Keratinocyte (primary cell): ENCODE data around the gene RECK.

ENCODE experiments used
- CTCF ChIP-seq, 3 experiments: IDR thresholded peaks in 1 of 3; conservative IDR thresholded peaks in 1 of 3; optimal IDR thresholded peaks in 1 of 3; 2 replicates in 2 of 3; 3 replicates in 1 of 3; pipeline versions ENCODE3 to v1.5.1; 2011; ENCODE audit warnings: low read length in 3 of 3, mild to moderate bottlenecking in 3 of 3, moderate library complexity in 2 of 3, control low read depth in 1 of 3, inconsistent platforms in 1 of 3; ENCODE audit not compliant: insufficient read depth in 2 of 3; ENCODE audit errors: extremely low read depth in 1 of 3
- EZH2 ChIP-seq: IDR thresholded peaks from one replicate; pipeline ENCODE4 v1.6.1; 2012; ENCODE audit warnings: inconsistent platforms, mild to moderate bottlenecking, low read length, moderate library complexity

DNA sequence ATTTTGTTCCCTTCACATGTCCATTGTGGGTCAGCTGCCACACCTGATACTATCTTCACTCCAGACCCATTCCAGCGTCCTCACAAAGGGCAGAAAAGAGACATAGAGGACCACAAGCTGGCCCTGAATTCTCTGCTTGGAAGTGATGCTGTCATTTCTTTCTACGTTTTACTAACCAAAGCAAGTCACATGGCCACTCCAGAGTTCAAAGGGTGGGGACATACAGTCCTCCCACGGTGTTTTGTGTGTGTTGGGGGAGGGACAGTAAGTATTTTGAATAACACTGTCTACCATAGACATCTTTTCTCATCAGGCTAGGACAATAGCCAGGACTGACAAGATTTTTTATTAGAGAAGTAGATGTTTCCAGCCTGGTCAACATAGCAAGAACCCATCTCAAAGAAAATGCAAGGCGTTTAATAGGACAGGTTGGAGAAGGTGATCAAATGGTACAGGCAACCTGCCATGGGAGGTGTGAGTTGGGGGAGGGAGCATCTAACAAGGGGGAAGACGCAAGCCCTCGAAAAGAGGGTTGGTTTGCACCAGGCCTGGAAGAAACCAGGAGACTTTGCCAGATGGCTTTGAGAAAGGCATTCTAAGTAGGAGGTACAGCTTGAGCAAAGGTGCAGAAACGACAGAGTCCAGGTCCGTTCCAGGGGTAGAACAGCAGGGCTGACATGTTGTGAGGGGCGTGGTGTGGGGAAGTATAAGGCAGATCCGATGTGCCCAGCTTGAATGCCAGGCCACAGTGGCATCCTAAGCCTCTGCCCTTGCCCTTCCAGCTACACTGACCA, 88.5 kb downstream of the RECK start:
- no peak for TF ChIP-seq EZH2
- no peak for TF ChIP-seq CTCF (optimal IDR thresholded peaks at IDR 0.05 in 1 of 3, IDR thresholded peaks at IDR 0.05 in 1 of 3, conservative IDR thresholded peaks at IDR 0.05 in 1 of 3; ENCODE audit: extremely low read depth in 1 of 3, insufficient read depth in 2 of 3, low read length in 3 of 3)
